ENCODE measurements around the gene YBEY.

The YBEY gene

GRCh38 chr21:46264690-46265144 lies 21.4 kb upstream of the YBEY start:
- DNase-seq (ENCODE audit: low spot score), result no peak

- no peak for DNase-seq (ENCODE audit: low spot score)
Measured at GRCh38 chr21:46265736-46266525, 20.2 kb upstream of the YBEY start.

DNA sequence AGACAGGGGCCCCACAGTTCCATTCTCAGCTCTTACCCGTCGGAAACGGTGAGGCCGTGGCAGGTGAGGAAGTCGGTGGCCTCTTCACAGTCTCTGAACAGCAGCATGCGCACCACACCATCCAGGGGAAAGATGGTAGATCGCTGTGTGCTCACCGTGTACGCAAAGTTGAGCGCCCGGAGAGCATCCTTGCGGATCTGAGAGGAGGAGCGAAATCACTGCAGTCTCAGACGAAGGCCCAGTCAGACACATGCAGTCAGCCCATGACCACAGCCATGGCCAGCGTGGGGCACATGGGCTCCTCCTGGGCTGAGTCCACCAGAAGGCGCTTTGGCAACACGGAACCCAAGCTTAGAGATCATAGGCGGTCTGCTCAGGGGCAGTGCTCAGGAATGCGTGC lies 19.2 kb upstream of the YBEY start:
- no peak for DNase-seq (ENCODE audit: low spot score)

- DNase-seq (ENCODE audit: low spot score), result peak; percentile 71
Measured at GRCh38 chr21:46268371-46268770, 17.8 kb upstream of the YBEY start.

GRCh38 chr21:46269466-46269865 lies 16.7 kb upstream of the YBEY start:
- DNase-seq (ENCODE audit: low spot score), result no peak

DNA sequence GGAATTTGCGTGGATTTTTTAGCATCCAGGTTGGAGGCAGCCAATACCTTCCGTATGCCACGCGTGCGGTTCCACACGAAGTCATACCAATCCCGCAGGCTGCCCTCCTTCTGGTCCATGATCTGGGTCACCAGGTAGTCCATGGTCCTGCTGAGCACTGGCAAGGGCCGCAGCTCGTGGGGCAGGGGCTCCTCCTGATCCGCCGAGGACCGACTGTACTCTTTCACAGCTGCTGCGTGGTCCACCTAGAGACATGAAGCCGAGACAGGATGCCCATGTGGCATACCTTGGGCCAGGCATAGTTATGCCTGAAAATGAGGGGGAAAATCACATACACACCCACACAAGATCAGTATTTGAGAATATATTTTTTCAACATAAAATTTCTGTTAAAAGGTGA lies 12.8 kb upstream of the YBEY start:
- no peak for DNase-seq (ENCODE audit: low spot score)

GRCh38 chr21:46274797-46275390 lies 11.2 kb upstream of the YBEY start:
- no peak for DNase-seq (ENCODE audit: low spot score)

DNA sequence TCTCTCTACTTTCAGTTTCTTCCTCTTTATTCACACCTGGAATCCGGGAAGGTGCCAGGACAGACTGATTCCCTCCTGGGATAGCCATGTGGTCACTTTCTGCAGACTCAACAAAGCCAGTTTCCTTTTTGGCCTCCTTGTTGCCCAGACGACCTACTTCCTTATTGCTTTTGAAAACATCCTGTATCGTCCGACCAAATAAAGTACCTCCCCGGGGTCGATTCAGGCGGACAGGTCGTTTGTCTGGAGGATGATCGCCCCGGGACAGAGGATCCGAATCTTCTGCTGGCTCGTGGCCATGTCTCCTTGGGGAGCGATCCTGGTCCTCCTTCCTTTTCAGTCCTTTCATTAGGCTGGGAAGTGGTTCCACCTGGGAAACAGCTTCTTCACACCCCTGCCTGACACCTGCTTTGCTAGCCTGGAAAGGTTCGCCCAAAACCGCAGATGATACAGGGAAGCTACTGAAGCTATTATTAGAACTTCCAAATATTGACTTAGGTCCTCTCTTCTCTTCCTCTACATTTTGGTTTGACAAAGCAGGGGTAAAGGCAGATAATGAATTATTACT lies 2.0 kb upstream of the YBEY start:
- no peak for DNase-seq (ENCODE audit: low spot score)

GRCh38 chr21:46284733-46285132 lies 1.4 kb upstream of the YBEY start:
- no peak for DNase-seq (ENCODE audit: low spot score)

DNA sequence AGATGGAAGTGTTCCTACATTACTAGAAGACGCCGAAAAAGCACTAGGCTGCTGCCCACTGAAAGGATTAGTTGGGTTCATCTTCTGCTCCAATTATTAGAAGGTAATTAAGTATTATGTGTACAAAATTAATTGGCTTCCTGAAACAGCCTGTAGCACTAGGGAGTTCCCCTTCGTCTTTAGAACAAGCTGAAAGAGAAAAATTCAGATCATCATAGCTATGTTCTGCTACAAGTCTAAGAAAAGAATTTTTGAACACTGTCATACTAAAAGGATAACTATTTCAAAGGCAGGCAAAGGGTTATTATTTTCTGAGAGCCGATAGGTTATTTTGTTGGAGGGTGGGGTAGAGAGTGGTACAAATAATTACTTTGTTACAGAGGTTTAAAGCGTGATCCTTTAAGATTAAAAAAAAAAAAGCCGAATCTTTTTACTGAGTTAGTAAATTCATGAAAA lies 908 bp upstream of the YBEY start, which contains the start of gene MCM3AP:
Gene MCM3AP (minus strand): TSS at position 406 of the 456 bp plus-strand sequence. CDS start 325 bp downstream, at position 81.
- no peak for DNase-seq (ENCODE audit: low spot score)

GRCh38 chr21:46286648-46287002 lies 483 bp downstream of the YBEY start:
- DNase-seq (ENCODE audit: low spot score), result no peak

GRCh38 chr21:46287541-46287940 lies 1.4 kb downstream of the YBEY start:
- no peak for DNase-seq (ENCODE audit: low spot score)

DNA sequence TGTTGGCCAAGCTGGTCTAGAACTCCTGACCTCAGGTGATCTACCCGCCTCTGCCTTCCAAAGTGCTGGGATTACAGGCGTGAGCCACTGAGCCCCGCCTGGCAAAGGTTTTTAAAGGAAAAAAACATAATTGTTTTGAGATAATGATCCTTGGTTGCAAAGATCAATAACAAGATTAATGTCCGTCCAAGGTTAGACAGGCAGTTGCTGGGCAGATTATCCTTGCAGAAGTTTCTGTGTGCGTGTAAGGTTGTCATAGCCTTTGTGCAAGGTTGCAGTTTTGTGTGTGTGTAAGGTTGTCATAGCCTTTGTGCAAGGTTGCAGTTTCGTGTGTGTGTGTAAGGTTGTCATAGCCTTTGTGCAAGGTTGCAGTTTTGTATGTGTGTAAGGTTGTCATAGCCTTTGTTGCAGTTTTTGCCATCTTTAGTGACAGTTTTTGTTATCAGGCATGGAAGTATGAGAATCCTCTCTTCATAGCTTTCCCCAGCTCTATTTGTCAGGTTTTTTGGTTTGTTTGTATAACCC lies 3.6 kb downstream of the YBEY start:
- no peak for DNase-seq (ENCODE audit: low spot score)

- DNase-seq (ENCODE audit: low spot score), result no peak
Measured at GRCh38 chr21:46291561-46291960, 5.4 kb downstream of the YBEY start.

GRCh38 chr21:46294647-46295176 lies 8.6 kb downstream of the YBEY start:
- DNase-seq (ENCODE audit: low spot score), result no peak

DNA sequence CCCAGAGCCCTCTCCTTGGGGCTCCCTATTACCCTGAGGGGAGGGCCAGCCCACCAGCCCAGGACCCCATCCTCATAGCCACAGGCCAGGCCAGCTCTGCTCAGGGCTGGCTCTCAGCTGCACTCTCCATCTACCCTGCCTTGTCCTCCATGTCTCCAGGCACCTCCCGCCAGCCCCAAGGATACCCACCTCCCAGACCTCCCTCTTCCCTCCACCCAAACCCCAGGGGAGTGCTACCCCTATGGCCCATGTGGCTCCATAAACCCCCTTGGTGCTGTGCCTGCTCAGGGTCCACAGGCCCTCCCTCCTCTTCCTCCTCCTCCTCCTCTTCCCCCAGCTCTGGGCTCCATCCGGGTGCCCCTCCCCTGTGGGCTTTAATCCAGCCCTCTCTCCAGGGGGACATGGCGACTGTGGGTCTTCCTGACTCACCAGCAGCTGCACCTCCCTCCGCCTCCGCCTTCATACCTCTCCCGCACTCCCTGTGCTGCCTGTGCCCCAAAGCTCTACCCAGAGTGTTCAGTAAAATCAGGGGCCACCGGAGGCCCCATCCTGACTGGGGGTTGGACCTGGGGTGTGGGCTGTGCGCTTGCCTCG lies 9.1 kb downstream of the YBEY start:
- DNase-seq (ENCODE audit: low spot score), result no peak

DNA sequence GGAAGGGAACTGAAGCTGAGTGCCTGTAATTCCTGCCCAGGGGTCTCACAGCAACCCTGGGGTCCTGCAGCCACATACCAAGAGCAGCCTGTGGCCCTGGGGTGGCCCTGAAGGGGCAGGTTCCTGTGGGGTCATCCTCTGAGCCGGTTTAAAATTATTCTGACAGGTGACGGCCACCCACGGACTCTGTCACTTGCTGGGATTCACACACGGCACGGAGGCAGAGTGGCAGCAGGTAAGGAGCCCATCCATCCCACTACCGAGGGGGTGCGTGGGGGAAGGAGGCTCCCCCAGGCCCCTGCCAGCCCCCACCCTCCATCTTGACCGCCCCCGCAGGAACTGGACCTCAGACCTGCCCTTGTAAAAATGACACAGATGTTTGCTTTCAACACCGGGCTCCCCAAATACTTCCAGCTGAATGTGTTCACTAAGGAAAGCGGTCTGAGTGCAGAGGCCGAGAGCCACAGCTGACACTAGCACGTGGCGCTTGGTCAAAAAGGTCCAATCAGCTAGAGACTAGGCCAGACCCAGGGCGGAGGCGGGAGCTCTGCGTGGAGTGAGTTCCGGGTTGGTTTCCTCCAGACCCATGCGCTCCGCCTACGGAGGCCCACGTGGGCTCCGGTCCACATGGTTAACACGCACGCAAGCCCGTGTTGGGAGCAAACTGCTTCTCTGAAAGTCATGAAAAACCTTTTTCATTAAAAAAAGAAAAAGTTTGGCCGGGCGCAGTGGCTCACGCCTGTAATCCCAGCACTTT lies 10.0 kb downstream of the YBEY start:
- DNase-seq (ENCODE audit: low spot score), result no peak

GRCh38 chr21:46297338-46298271 lies 11.5 kb downstream of the YBEY start:
- DNase-seq (ENCODE audit: low spot score), result no peak

GRCh38 chr21:46299167-46299566 lies 13.0 kb downstream of the YBEY start:
- DNase-seq (ENCODE audit: low spot score), result no peak

- DNase-seq (ENCODE audit: low spot score), result no peak
Measured at GRCh38 chr21:46301759-46302158, 15.6 kb downstream of the YBEY start.

Data from cerebellar cortex (tissue), 1 donor.